ENCODE measurements around the gene GLI2.

Gene GLI2

GRCh38 chr2:120771781-120772208 lies 36.1 kb downstream of the GLI2 start:
- DNase-seq = no peak

- DNase-seq = no peak
Measured at GRCh38 chr2:120772261-120772660, 36.6 kb downstream of the GLI2 start.

DNA sequence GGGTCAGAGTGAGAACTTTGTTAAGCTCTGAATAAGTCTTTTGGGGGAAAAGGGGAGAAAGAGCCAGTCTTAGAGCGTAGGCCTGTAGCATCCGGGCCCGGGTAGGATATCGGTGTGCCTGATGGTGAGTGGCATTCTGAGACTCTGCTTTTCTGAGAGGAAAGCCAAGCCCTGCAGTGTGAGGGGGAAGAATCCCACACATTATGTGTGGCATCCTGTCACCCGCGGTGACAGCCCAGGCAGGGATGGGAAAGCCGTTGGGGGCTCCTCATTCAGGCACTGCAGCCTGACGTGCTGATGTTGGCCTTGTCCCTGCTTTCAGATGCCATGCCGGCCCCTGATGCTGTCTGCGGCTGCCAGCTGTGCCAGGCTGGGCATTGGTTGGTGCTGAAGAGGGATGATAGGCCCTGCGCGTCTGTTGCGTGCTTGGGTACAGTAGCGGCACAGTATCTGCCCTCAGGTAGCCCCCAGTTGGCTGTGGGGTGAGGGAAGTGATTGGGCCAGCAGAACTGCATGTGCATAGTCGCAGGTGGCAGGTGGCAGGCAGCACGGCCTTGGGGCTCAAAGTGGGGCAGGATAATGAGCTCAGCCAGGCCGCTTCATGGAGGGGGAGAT lies 37.6 kb downstream of the GLI2 start:
- no peak for DNase-seq

DNA sequence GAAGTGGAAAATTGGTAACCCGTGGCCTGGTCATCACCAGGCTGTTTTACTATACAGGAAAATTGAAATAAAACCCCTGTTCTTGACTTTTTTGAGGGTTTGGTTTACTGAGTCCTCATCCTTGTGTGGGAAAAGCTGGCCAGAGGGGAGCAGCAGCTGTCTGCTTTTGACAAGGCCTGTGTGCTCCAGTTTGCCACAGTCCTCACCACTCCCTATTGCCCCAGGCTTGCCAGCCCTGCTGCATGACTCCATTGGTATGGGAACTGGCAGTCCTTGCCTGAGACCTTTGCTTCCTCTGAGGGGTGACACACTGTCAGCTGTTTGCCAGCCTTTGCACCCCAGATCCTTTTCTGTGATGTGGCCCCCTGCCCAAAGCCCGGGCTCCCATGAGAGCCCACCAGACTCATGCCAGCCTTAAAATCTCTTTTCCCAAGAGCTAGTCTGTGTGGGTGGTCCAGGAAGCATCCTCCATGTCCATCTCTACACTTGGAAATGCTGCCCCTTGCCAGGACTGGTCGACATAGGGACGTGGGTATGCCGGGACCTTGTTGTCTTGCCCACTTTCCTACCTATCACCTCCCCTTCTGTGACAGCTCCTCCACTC lies 39.0 kb downstream of the GLI2 start:
- no peak for DNase-seq

DNA sequence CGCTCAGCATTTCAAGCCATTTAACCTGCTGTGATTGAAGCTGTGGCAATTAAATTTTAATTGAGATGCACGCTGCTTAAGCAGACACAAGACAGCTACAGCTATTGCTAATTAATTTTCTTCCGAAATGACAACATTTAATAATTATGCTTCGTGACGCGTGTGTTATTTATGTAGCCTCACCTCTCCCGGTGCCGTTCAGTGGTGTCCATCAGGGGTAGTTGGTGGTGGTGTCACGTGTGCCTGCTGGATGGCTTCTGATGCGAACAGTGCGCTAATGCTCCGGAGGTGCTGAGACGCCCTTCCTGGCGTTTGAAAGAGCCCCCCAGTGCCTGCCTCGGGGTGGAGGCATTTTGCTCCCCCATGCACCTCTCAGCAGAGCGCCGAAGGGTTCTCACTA lies 39.5 kb downstream of the GLI2 start:
- DNase-seq = no peak

GRCh38 chr2:120775801-120776589 lies 40.3 kb downstream of the GLI2 start:
- DNase-seq = no peak

- DNase-seq = no peak
Measured at GRCh38 chr2:120776649-120777048, 41.0 kb downstream of the GLI2 start.

- DNase-seq = no peak
Measured at GRCh38 chr2:120777170-120777751, 41.6 kb downstream of the GLI2 start.

DNA sequence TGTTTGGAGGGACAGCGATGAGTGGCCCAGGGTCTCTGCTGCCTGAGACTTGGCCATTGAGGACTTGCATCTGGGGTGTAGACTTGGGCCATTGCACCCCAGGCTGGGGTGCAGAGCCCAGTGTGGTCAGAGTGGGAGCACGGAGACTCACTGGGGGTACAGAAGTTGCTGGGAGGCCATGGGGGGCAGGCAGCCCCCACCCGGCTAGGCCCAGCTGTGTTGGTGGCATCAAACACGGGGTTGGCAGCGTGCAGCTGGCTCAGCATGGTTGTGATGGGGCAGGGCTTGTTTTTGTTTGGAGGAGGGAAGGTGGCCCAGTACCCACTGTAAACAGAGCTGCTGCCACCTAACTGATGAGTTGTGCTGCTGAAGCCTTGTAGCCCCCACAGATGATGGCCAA lies 42.1 kb downstream of the GLI2 start:
- no peak for DNase-seq

GRCh38 chr2:120778244-120778643 lies 42.6 kb downstream of the GLI2 start:
- no peak for DNase-seq

DNA sequence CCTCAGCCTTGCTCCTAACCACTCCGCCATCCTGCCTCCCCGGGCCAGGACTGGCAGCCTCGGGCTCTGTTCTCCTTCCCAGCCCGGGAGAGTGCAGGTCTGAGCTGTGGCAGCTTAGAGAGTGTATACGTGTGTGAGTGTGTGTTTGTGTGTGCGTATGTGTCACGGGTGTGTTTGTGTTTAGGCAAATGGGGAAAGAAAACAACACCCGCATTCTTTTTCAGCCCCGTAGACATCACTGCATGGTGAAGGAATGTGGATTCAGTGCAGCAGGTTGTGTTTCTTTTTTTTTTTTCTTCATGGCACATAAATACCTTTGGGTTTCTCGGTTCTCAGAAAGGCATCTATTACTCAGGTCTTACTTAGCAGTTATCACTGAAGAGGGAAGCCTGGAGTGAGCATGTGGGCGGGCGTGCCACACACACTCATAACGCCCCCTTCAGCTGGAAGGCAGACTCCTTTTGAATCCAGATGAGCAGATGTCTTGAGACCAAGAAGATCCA lies 44.2 kb downstream of the GLI2 start:
- DNase-seq = no peak

DNA sequence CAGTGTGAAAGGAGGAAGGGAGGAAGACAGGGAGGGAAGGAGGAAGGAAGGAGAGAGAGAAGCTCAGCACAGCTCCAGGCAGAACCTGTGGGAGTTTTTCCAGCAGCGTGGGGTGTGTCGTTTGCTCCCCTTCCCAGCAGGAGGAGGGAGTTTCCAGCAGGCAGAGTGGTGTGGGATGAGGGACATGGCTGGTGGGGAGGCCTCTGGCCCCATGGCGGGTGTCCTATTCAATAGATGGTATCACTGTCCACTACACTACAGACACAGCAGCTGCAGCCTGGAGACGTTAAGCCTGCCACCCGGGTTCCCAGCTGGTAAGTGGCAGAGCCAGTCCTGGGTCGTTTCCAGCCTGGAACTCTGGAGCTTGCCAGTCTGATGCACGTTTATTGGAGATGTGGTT lies 44.7 kb downstream of the GLI2 start:
- DNase-seq = no peak

DNA sequence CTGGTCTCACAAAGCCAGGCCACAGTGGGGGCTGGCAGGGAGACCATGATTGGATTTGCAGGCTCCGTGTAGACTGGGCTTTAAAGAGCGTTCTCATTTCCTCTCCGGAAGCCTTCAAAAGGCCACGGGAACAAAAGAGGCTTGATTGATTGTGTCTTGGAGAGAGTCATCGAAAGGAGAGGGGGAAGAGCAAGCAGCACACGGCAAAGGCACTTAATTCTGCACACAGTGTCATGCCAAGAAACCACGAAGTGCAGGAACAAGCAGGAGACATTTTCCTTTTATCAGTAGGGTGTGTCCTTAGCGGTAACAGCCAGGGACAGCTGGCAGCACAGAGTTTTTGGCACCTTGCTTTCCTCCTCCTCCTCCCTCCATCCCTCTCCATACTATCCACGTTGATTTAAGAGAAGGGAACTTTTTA lies 47.7 kb downstream of the GLI2 start:
- no peak for DNase-seq

GRCh38 chr2:120783969-120784372 lies 48.3 kb downstream of the GLI2 start:
- DNase-seq = no peak
